Prostate gland (tissue), 2 donors: Measurements from ENCODE around the gene DLGAP1.

Experiments used
- POLR2AphosphoS5 ChIP-seq: sonication (generic); formaldehyde crosslinking; IDR thresholded peaks from one replicate; pipeline ENCODE4 v1.6.1; 2017; ENCODE audit warnings: antibody characterized with exemption
- TF ChIP-seq, protein P1 (sequence below), 4 experiments: fragments of 200-600 bp in 2 of 4; fragments of 450-650 bp in 2 of 4; sonication (generic) in 2 of 4; IDR thresholded peaks; 1 replicate in 3 of 4; 2 replicates in 1 of 4; pipeline ENCODE4 v1.5.1; 2016 to 2019; ENCODE audit warnings: antibody characterized with exemption in 4 of 4, mild to moderate bottlenecking in 2 of 4, moderate library complexity in 2 of 4

DNA sequence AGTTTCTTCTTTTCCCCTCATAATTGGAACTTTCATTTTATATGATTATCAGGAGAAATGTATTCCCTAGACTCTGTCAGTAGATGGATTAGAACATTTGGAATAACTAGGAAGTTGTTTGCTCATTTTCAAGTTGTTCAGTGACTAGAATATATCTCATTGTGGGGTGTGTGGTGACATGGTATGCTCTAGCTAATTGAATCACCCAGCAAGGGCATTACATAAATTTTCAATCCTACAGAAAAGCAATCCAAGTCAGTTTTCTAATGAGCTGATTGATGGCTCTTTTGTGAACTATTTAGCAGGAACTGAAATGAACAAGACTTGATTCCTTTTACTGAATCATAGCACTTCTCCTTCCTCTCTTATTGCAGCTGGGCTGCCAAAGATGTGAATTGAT lies 543.7 kb downstream of the DLGAP1 start:
- TF ChIP-seq, protein P1, sequence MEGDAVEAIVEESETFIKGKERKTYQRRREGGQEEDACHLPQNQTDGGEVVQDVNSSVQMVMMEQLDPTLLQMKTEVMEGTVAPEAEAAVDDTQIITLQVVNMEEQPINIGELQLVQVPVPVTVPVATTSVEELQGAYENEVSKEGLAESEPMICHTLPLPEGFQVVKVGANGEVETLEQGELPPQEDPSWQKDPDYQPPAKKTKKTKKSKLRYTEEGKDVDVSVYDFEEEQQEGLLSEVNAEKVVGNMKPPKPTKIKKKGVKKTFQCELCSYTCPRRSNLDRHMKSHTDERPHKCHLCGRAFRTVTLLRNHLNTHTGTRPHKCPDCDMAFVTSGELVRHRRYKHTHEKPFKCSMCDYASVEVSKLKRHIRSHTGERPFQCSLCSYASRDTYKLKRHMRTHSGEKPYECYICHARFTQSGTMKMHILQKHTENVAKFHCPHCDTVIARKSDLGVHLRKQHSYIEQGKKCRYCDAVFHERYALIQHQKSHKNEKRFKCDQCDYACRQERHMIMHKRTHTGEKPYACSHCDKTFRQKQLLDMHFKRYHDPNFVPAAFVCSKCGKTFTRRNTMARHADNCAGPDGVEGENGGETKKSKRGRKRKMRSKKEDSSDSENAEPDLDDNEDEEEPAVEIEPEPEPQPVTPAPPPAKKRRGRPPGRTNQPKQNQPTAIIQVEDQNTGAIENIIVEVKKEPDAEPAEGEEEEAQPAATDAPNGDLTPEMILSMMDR (IDR thresholded peaks at IDR 0.05): no peak
- no peak for TF ChIP-seq POLR2AphosphoS5
